ENCODE results near the gene EFNA5.

Gene EFNA5

DNA sequence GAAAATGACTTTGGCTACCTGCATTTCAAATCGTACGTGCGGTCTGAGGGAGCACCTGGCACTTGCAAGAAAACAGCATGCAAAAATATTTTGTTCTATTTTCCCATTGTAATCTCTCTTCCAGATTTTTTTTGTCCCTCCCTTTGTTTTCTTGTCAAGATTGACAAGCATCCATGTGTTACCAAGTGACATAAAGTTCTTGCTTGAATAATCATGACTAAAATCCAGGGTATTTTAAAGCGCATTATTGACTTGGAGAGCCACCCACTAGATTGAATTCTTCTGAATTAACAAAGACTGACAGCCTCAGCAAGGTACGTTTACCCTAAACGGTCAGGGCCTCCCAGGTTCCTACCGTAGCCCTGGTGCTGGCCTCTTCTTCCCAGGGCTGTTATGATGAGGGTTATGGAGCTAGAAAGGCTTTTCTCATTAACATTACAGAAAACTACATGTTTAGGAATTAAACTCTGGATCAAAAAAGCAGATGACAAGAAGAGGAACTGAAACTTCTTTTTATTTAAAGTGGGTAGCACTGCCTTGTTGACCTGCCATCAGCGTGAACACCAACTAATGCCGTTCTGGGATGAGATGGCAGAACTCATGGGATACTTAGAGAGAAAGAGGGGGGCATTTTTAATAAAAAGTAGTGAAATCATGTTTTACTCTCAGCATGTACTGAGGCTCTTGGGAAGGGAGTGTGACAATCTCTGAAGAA lies 297.0 kb downstream of the EFNA5 start:
- Histone ChIP-seq H2AFZ (ENCODE audit: low read depth) (no peak overlapping the region), H3K36me3 (ENCODE audit: insufficient read depth) (no peaks in the 10 kb centered on the region), H3K79me2 (ENCODE audit: insufficient read depth, low read depth) (no peaks in the 10 kb centered on the region), H3K4me2 (no peak overlapping the region), H3K27me3 (ENCODE audit: insufficient read depth, low read depth) (no peaks in the 10 kb centered on the region), H3K27ac (no peak overlapping the region), H3K4me3 (IDR thresholded peaks at IDR 0.05; ENCODE audit: insufficient read depth, low read depth, low read length) (no peak overlapping the region), H4K20me1 (ENCODE audit: insufficient read depth) (no peaks in the 10 kb centered on the region), H3K4me1 (ENCODE audit: low read depth, poor library complexity, severe bottlenecking) (no peaks in the 10 kb centered on the region), H3K9ac (no peak overlapping the region)
- TF ChIP-seq, protein P1, sequence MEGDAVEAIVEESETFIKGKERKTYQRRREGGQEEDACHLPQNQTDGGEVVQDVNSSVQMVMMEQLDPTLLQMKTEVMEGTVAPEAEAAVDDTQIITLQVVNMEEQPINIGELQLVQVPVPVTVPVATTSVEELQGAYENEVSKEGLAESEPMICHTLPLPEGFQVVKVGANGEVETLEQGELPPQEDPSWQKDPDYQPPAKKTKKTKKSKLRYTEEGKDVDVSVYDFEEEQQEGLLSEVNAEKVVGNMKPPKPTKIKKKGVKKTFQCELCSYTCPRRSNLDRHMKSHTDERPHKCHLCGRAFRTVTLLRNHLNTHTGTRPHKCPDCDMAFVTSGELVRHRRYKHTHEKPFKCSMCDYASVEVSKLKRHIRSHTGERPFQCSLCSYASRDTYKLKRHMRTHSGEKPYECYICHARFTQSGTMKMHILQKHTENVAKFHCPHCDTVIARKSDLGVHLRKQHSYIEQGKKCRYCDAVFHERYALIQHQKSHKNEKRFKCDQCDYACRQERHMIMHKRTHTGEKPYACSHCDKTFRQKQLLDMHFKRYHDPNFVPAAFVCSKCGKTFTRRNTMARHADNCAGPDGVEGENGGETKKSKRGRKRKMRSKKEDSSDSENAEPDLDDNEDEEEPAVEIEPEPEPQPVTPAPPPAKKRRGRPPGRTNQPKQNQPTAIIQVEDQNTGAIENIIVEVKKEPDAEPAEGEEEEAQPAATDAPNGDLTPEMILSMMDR (conservative IDR thresholded peaks at IDR 0.05; ENCODE audit: low read depth, low read length): no peak

DNA sequence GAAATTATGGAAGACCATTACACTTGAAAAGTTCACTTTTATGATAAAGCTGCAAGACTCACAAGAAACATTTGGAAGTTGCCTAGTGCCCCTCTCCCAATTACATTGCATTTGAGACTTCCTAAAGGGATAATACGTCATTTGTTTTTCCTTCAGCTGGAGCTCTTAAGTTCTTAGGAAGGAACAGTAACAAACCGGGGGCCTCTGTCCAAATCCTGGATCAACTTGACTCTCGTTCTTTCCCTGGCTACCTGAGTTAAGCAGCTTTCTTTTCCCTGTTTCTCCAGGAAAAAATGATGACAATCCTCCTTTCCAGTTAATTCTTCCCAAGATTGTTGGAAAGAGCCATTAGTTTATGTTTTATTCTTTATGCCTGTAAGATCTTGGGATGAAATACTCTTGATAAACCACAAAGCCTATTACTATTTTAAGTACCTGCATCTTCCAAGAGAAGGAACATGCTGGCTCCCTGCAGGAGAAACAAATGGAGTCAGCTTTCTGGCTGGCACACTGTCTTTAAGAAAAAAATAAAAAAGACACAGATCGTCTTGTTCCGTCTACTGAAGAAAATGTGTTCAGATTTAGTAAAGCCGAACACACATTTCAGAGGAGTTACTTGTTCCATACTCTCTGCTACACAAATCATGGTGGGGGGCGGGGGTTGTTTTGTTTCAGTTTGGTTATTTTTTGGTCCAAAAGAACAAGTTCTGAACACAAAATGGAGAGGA lies 297.9 kb downstream of the EFNA5 start:
- TF ChIP-seq, protein P1 (conservative IDR thresholded peaks at IDR 0.05; ENCODE audit: low read depth, low read length): no peak
- H3K4me1 ChIP-seq (ENCODE audit: low read depth, poor library complexity, severe bottlenecking): no peaks in the 10 kb centered on the region
- no peak overlapping the region for H2AFZ ChIP-seq (ENCODE audit: low read depth)
- no peaks in the 10 kb centered on the region for H3K79me2 ChIP-seq (ENCODE audit: insufficient read depth, low read depth)
- H3K36me3 ChIP-seq (ENCODE audit: insufficient read depth): no peaks in the 10 kb centered on the region
- no peak overlapping the region for H3K27ac ChIP-seq
- no peak overlapping the region for H3K4me3 ChIP-seq (IDR thresholded peaks at IDR 0.05; ENCODE audit: insufficient read depth, low read depth, low read length)
- no peaks in the 10 kb centered on the region for H4K20me1 ChIP-seq (ENCODE audit: insufficient read depth)
- no peaks in the 10 kb centered on the region for H3K27me3 ChIP-seq (ENCODE audit: insufficient read depth, low read depth)
- no peak overlapping the region for H3K4me2 ChIP-seq
- H3K9ac ChIP-seq: no peak overlapping the region

DNA sequence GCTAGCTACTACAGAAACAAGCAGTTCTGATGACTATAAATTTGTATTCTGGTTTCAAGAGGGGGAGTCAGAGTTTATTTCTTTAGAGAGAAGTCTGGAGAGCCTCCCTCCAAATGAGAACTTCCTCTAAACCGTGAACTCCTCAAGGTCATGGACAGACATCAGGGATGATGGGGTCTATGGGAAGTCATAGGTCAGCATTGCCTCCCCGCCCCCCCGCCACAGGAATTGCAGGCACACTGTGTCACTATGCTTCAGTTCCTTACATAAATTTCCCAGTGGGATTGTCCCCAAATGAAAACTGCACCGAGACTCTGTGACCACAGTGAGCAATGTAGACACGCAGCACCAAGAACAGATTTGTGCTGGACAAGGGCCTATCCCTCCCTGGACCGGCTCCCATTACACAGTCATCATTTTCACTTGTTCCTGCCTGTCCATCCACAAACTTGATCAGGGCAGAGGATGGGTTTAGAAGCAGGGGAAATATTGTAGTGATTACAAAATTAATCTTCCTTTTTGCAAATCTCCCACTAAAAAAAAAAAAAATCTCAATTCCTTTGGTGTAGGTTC lies 300.3 kb downstream of the EFNA5 start:
- Histone ChIP-seq H3K4me2 (no peak overlapping the region), H3K4me1 (ENCODE audit: low read depth, poor library complexity, severe bottlenecking) (no peaks in the 10 kb centered on the region), H3K36me3 (ENCODE audit: insufficient read depth) (no peaks in the 10 kb centered on the region), H2AFZ (ENCODE audit: low read depth) (no peak overlapping the region), H3K9ac (no peak overlapping the region), H3K4me3 (IDR thresholded peaks at IDR 0.05; ENCODE audit: insufficient read depth, low read depth, low read length) (no peak overlapping the region), H3K27me3 (ENCODE audit: insufficient read depth, low read depth) (no peaks in the 10 kb centered on the region), H4K20me1 (ENCODE audit: insufficient read depth) (no peaks in the 10 kb centered on the region), H3K79me2 (ENCODE audit: insufficient read depth, low read depth) (no peaks in the 10 kb centered on the region), H3K27ac (no peak overlapping the region)
- TF ChIP-seq, protein P1 (conservative IDR thresholded peaks at IDR 0.05; ENCODE audit: low read depth, low read length): no peak

DNA sequence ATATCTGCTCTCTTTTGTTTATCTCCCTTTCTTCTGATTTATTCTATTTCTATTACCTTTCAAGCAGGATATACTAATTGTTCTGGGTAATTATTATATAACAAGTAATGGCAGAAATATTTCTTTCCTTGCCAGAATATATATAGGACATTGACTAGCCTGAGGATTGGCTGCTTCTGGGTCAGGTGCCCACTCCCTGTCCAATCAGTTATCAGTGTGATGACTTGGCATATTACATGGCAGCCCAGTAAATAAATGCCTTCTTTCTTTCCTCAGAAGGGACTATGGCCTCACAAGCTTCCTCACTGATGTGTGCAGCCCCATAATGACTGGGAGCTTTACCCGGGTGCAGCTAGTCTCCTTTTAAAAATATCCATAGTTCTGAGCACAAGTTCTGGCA lies 301.1 kb downstream of the EFNA5 start:
- no peak overlapping the region for H3K4me2 ChIP-seq
- H3K27me3 ChIP-seq (ENCODE audit: insufficient read depth, low read depth): no peaks in the 10 kb centered on the region
- no peaks in the 10 kb centered on the region for H3K36me3 ChIP-seq (ENCODE audit: insufficient read depth)
- H3K4me3 ChIP-seq (IDR thresholded peaks at IDR 0.05; ENCODE audit: insufficient read depth, low read depth, low read length): no peak overlapping the region
- no peak overlapping the region for H3K27ac ChIP-seq
- H4K20me1 ChIP-seq (ENCODE audit: insufficient read depth): no peaks in the 10 kb centered on the region
- H3K79me2 ChIP-seq (ENCODE audit: insufficient read depth, low read depth): no peaks in the 10 kb centered on the region
- TF ChIP-seq, protein P1 (conservative IDR thresholded peaks at IDR 0.05; ENCODE audit: low read depth, low read length): no peak
- H3K9ac ChIP-seq: no peak overlapping the region
- no peaks in the 10 kb centered on the region for H3K4me1 ChIP-seq (ENCODE audit: low read depth, poor library complexity, severe bottlenecking)
- H2AFZ ChIP-seq (ENCODE audit: low read depth): no peak overlapping the region
